Gastroesophageal sphincter (tissue), 3 donors: ENCODE data around the gene NRAP.

ENCODE experiments used
- CTCF ChIP-seq, 4 experiments: fragments of 200-600 bp in 2 of 4; fragments of 450-650 bp in 2 of 4; sonication (generic) in 1 of 4; IDR thresholded peaks; one replicate each; pipeline ENCODE4 v1.5.1; 2017 to 2019; ENCODE audit warnings: antibody characterized with exemption in 4 of 4, mild to moderate bottlenecking in 2 of 4, moderate library complexity in 2 of 4
- POLR2AphosphoS5 ChIP-seq: sonication (generic); formaldehyde crosslinking; IDR thresholded peaks from one replicate; pipeline ENCODE4 v1.6.1; 2017; ENCODE audit warnings: antibody characterized with exemption

- TF ChIP-seq CTCF (IDR thresholded peaks at IDR 0.05), result no peak
- no peak for TF ChIP-seq POLR2AphosphoS5
Measured at GRCh38 chr10:113665352-113665751, 1.5 kb upstream of the NRAP start.
